HUES6 (cell line): Measurements from ENCODE around the gene SMIM8.

ENCODE experiments used
- H3K27ac ChIP-seq: 2 replicates; pipeline ENCODE4 v1.7.0; 2013; ENCODE audit warnings: low read depth, mild to moderate bottlenecking, low read length, inconsistent platforms
- H3K27me3 ChIP-seq: 2 replicates; pipeline ENCODE4 v1.6.1; 2013; ENCODE audit warnings: low read length; ENCODE audit not compliant: control insufficient read depth, insufficient read depth
- H3K36me3 ChIP-seq: 2 replicates; pipeline ENCODE4 v1.6.1; 2013; ENCODE audit warnings: low read length; ENCODE audit not compliant: control insufficient read depth, insufficient read depth
- H3K4me1 ChIP-seq: 2 replicates; pipeline ENCODE4 v1.6.1; 2013; ENCODE audit warnings: low read length; ENCODE audit not compliant: control insufficient read depth, insufficient read depth
- H3K4me3 ChIP-seq: 2 replicates; pipeline ENCODE4 v1.5.1; 2013; ENCODE audit warnings: low read depth, low read length
- H3K9ac ChIP-seq: one replicate; pipeline ENCODE4 v1.6.1; 2013; ENCODE audit warnings: mild to moderate bottlenecking, low read length
- H3K9me3 ChIP-seq: 2 replicates; pipeline ENCODE4 v1.6.1; 2013; ENCODE audit warnings: low read depth, low read length; ENCODE audit not compliant: control insufficient read depth, insufficient read depth

SMIM8 gene

GRCh38 chr6:87334683-87335082, 12.3 kb downstream of the SMIM8 start:
- H3K4me1 ChIP-seq = peaks cover 6% of the 10 kb centered on the region; the same call in 1 of the 2 replicates
- no peaks in the 10 kb centered on the region for H3K36me3 ChIP-seq
- H3K27ac ChIP-seq = no peak overlapping the region
- no peak overlapping the region for H3K4me3 ChIP-seq
- H3K9ac ChIP-seq = no peak overlapping the region
- H3K27me3 ChIP-seq = no peaks in the 10 kb centered on the region
- H3K9me3 ChIP-seq = no peaks in the 10 kb centered on the region

DNA sequence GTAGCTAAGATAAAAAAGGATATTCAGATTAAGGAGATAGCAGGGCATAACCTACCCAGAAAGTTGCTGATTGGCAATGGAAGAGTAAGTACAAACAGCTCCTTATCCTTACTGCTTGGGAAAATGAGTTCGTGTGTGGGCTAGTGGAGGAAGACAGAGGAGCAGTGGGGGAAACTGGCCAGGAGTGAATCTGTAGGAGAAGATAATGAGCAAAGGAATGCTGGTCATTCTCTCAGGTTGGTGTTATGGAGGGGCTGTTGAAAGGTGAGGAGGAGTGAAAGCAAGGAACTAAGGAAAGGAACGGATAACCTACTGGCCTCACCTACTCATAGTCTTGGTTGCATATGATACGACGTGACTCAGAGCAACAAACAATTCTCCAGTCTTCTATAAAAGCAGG, 14.0 kb downstream of the SMIM8 start:
- H3K27me3 ChIP-seq = no peaks in the 10 kb centered on the region
- no peak overlapping the region for H3K4me3 ChIP-seq
- no peak overlapping the region for H3K27ac ChIP-seq
- no peak overlapping the region for H3K9ac ChIP-seq
- H3K4me1 ChIP-seq = peaks cover 6% of the 10 kb centered on the region; the same call in 1 of the 2 replicates
- H3K36me3 ChIP-seq = no peaks in the 10 kb centered on the region
- no peaks in the 10 kb centered on the region for H3K9me3 ChIP-seq

- no peak overlapping the region for H3K27ac ChIP-seq
- no peak overlapping the region for H3K9ac ChIP-seq
- peaks cover 6% of the 10 kb centered on the region; the same call in 1 of the 2 replicates for H3K4me1 ChIP-seq
- no peaks in the 10 kb centered on the region for H3K9me3 ChIP-seq
- H3K27me3 ChIP-seq = no peaks in the 10 kb centered on the region
- H3K36me3 ChIP-seq = no peaks in the 10 kb centered on the region
- no peak overlapping the region for H3K4me3 ChIP-seq
Measured at GRCh38 chr6:87340230-87340629, 17.8 kb downstream of the SMIM8 start.

GRCh38 chr6:87341158-87341557, 18.8 kb downstream of the SMIM8 start:
- Histone ChIP-seq H3K4me1 (peaks cover 3% of the 10 kb centered on the region; the same call in 1 of the 2 replicates), H3K9ac (no peak overlapping the region)

DNA sequence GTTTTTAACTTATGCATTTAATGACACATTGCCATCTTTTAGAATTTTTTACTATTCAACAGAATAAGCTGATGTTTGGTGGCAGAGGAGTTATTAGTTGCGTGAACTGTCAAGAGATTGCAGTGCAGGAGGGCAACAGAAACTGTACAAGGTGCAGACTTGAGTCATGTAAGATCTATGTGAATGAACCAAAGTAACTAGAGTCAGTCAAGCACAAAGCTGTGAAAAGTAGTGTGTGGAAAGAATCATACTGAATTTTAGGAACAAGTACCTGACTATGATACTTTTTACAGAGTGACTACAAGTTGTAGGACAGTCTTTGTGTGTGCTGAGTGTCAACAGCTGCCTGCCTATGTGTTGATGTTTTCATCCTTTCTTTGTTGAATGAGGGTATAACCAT, 19.5 kb downstream of the SMIM8 start:
- H3K4me1 ChIP-seq = no peaks in the 10 kb centered on the region
- no peak overlapping the region for H3K9ac ChIP-seq
- H3K27me3 ChIP-seq = no peaks in the 10 kb centered on the region
- no peak overlapping the region for H3K4me3 ChIP-seq
- H3K9me3 ChIP-seq = no peaks in the 10 kb centered on the region
- H3K36me3 ChIP-seq = no peaks in the 10 kb centered on the region
- no peak overlapping the region for H3K27ac ChIP-seq

More at GRCh38 chr6:87341158-87341557, 18.8 kb downstream of the SMIM8 start:
- no peak overlapping the region for H3K4me3 ChIP-seq
- H3K27me3 ChIP-seq = no peaks in the 10 kb centered on the region
- H3K27ac ChIP-seq = no peak overlapping the region
- H3K36me3 ChIP-seq = no peaks in the 10 kb centered on the region
- H3K9me3 ChIP-seq = no peaks in the 10 kb centered on the region

DNA sequence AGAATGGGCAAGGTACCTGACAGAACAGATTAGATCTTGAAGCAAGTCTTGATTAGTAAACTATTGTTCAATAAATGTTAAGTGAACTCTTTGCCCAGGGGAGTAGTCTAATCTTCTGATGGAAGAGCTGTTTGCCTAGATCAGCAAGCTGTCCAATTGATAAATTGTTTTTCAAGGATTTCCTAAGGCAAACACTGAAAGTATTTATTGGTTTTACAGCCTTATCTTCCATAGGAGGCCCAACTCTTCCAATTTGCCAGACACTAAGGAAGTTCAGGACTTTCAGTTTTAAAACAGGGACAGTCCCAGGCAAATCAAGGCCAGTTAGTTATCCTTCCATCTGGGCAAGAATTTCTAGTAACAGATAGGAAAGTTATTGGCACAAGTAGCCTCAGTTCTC, 20.4 kb downstream of the SMIM8 start:
- H3K9me3 ChIP-seq = no peaks in the 10 kb centered on the region
- no peaks in the 10 kb centered on the region for H3K36me3 ChIP-seq
- H3K27me3 ChIP-seq = no peaks in the 10 kb centered on the region
- H3K4me1 ChIP-seq = no peaks in the 10 kb centered on the region
- no peak overlapping the region for H3K4me3 ChIP-seq
- H3K27ac ChIP-seq = no peak overlapping the region
- no peak overlapping the region for H3K9ac ChIP-seq

DNA sequence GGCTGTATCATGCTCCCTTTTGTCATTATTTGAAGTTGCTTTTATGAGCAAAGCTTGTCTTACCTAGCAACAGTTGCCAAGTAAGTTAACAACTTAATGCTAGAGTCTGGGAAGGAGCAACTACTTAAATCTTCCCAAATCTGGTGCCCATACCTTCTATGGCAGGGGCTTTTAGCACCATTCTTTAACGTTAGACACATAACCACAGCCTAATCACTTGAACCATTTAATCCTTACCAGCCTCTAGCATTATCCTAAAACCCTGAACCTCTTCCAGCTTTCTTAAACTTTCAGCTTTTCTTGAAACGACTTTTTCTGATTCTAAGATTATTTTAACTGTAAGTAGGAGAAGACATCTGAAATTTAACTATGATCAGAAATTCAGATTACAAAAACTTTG, 22.3 kb downstream of the SMIM8 start, which contains the start of gene C6orf163:
Gene C6orf163 (plus strand): TSS at position 83 of the 400 bp plus-strand sequence. CDS start 287 bp downstream, at position 370.
- Histone ChIP-seq H3K4me1 (no peaks in the 10 kb centered on the region), H3K9me3 (no peaks in the 10 kb centered on the region), H3K4me3 (no peak within 1 kb of the TSS), H3K27ac (no peak within 1 kb of the TSS), H3K27me3 (no peaks in the 10 kb centered on the region), H3K36me3 (no peaks in the 10 kb centered on the region), H3K9ac (no peak within 1 kb of the TSS)

DNA sequence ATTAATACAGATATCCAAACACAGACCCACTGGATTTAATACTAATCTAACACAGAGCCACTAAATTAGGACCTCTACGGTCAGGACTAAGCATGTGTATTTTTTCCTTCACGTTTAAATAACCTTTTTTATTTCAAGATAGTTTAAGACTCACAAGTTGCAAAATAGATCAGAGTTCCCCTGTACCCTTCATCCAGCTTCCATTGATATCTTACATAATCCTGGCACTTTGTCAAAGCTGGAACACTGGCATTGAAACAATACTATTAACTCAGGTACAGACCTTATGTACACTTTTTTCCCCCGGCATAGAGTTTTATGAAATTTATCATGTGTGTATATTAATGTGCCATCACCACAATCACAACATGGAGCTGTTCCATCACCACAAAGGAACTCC, 24.3 kb downstream of the SMIM8 start:
- no peaks in the 10 kb centered on the region for H3K27me3 ChIP-seq
- no peaks in the 10 kb centered on the region for H3K9me3 ChIP-seq
- H3K4me1 ChIP-seq = no peaks in the 10 kb centered on the region
- no peak overlapping the region for H3K9ac ChIP-seq
- no peaks in the 10 kb centered on the region for H3K36me3 ChIP-seq
- H3K27ac ChIP-seq = no peak overlapping the region
- H3K4me3 ChIP-seq = no peak overlapping the region

DNA sequence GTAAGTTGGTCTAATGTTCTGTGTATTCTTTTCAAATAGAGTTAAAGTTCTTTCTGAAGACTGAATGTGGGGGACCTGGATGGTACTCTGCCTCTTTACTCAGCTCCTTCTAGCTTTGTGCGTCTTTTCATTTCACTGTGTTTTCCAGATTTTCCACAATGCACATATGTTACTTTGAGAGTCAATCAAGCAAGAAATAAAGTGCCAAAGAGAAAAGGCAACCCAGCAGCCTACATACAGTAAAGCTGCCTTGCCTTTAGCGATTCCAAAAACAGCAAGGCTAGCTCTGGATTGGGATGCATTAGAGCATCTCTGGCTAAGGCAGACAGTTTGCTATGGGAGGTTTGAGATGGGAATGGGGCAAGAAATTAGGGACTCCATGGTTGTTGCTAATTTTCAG, 27.5 kb downstream of the SMIM8 start:
- Histone ChIP-seq H3K4me3 (no peak overlapping the region), H3K27ac (no peak overlapping the region), H3K27me3 (no peaks in the 10 kb centered on the region), H3K36me3 (no peaks in the 10 kb centered on the region), H3K4me1 (no peaks in the 10 kb centered on the region), H3K9ac (no peak overlapping the region), H3K9me3 (no peaks in the 10 kb centered on the region)

- H3K4me1 ChIP-seq = no peaks in the 10 kb centered on the region
- no peaks in the 10 kb centered on the region for H3K9me3 ChIP-seq
- no peak overlapping the region for H3K27ac ChIP-seq
- H3K36me3 ChIP-seq = no peaks in the 10 kb centered on the region
- no peak overlapping the region for H3K4me3 ChIP-seq
- no peaks in the 10 kb centered on the region for H3K27me3 ChIP-seq
- H3K9ac ChIP-seq = no peak overlapping the region
Measured at GRCh38 chr6:87350516-87350915, 28.1 kb downstream of the SMIM8 start.

GRCh38 chr6:87351583-87351982, 29.2 kb downstream of the SMIM8 start:
- Histone ChIP-seq H3K4me1 (no peaks in the 10 kb centered on the region), H3K9me3 (no peaks in the 10 kb centered on the region), H3K4me3 (no peak overlapping the region), H3K27me3 (no peaks in the 10 kb centered on the region), H3K9ac (no peak overlapping the region), H3K36me3 (no peaks in the 10 kb centered on the region), H3K27ac (no peak overlapping the region)

DNA sequence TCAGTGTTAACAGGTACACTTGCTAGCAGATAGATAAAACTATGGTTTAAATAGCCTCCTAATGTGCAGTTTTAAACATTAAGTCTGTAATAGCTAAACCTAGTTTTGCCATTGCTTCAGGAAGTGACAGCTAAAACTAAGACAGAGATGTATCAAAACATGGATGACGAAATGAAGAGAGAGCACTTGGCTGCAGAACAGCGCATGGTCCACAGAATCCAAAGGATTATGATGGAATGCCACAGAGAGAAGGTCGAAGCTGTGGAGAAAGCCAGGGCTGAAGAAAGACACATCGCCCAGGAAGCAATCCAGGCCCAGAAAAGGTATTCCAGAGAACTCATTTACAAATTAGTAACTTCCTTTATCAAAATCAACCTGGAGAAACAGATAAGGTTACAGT, 33.8 kb downstream of the SMIM8 start:
- Histone ChIP-seq H3K4me1 (no peaks in the 10 kb centered on the region), H3K36me3 (no peaks in the 10 kb centered on the region), H3K9ac (no peak overlapping the region), H3K9me3 (no peaks in the 10 kb centered on the region), H3K27ac (no peak overlapping the region), H3K4me3 (no peak overlapping the region), H3K27me3 (no peaks in the 10 kb centered on the region)
